SK-N-SH (cell line): ENCODE measurements around the gene TYW3. TPM values are rescaled to one million over a fixed set of nuclear protein-coding genes. Genes with fewer than 3 reads are reported as not detected.

Experiments
- CTCF ChIA-PET: fragments of 300-600, 350-600 bp; formaldehyde crosslinking; extraction: SDS; loops from one replicate; lab custom pipeline; 2021; lab: Yijun Ruan, JAX
- POLR2A ChIA-PET: fragments of 350-600 bp; sonication (Branson Sonifier 250); formaldehyde crosslinking; extraction: SDS; loops from one replicate; lab custom pipeline; 2020; ENCODE audit warnings: antibody characterized with exemption, inconsistent platforms; lab: Yijun Ruan, JAX
- DNase-seq: peaks from one replicate; pipeline ENCODE4 v3.0.0; 2012
- H2AFZ ChIP-seq: fragments of 200-600 bp; sonication (generic); 2 replicates; pipeline ENCODE4 v1.8.1; 2016; ENCODE audit warnings: antibody characterized with exemption, mild to moderate bottlenecking, low read depth
- H3F3A ChIP-seq: fragments of 200-600 bp; sonication (generic); replicated peaks from 2 replicates; pipeline ENCODE3; 2016; ENCODE audit warnings: antibody characterized with exemption, mild to moderate bottlenecking; ENCODE audit not compliant: insufficient read depth
- H3K27ac ChIP-seq, 2 experiments: fragments of 200-500 bp in 1 of 2; fragments of 200-600 bp in 1 of 2; sonication (Bioruptor generic) in 1 of 2; sonication (generic), shearing (Covaris generic) in 1 of 2; 2 replicates each; pipeline versions ENCODE4 v1.5.1 to v1.6.1; 2014 to 2016; ENCODE audit warnings: low read depth in 2 of 2, inconsistent platforms in 1 of 2, low read length in 1 of 2, mild to moderate bottlenecking in 1 of 2, mixed read lengths in 1 of 2
- H3K27me3 ChIP-seq: fragments of 200-600 bp; sonication (generic), shearing (Covaris generic); 2 replicates; pipeline ENCODE4 v1.6.1; 2016; ENCODE audit warnings: mixed run types; ENCODE audit not compliant: insufficient read depth
- H3K36me3 ChIP-seq, 2 experiments: fragments of 200-500 bp in 1 of 2; fragments of 200-600 bp in 1 of 2; sonication (Bioruptor generic) in 1 of 2; sonication (generic) in 1 of 2; replicated peaks in 1 of 2; 2 replicates each; pipeline versions ENCODE3 to v1.5.1; 2014 to 2016; ENCODE audit warnings: low read length in 1 of 2, mild to moderate bottlenecking in 1 of 2; ENCODE audit not compliant: insufficient read depth in 2 of 2, control insufficient read depth in 1 of 2
- H3K4me1 ChIP-seq, 2 experiments: fragments of 200-500 bp in 1 of 2; fragments of 200-600 bp in 1 of 2; sonication (Bioruptor generic) in 1 of 2; sonication (generic), shearing (Covaris generic) in 1 of 2; 2 replicates each; pipeline versions ENCODE4 v1.5.1 to v1.6.1; 2014 to 2016; ENCODE audit warnings: low read depth in 1 of 2, low read length in 1 of 2, mixed run types in 1 of 2; ENCODE audit not compliant: insufficient read depth in 2 of 2, control insufficient read depth in 1 of 2
- H3K4me2 ChIP-seq: fragments of 200-600 bp; sonication (generic), shearing (Covaris generic); 2 replicates; pipeline ENCODE4 v1.6.1; 2017; ENCODE audit warnings: mixed run types
- H3K4me3 ChIP-seq, 2 experiments: fragments of 200-500 bp in 1 of 2; fragments of 200-600 bp in 1 of 2; sonication (Bioruptor generic) in 1 of 2; sonication (generic), shearing (Covaris generic) in 1 of 2; 2 replicates each; pipeline versions ENCODE4 v1.5.1 to v1.8.1; 2014 to 2016; ENCODE audit warnings: low read depth in 2 of 2, inconsistent platforms in 1 of 2, low read length in 1 of 2, mild to moderate bottlenecking in 1 of 2, mixed read lengths in 1 of 2, moderate library complexity in 1 of 2
- H3K79me2 ChIP-seq: fragments of 200-600 bp; sonication (generic); 2 replicates; pipeline ENCODE4 v1.8.1; 2017; ENCODE audit warnings: mild to moderate bottlenecking; ENCODE audit not compliant: insufficient read depth
- H3K9ac ChIP-seq: fragments of 200-600 bp; sonication (generic); 2 replicates; pipeline ENCODE4 v1.6.1; 2017; ENCODE audit warnings: mixed run types
- H3K9me2 ChIP-seq: fragments of 200-600 bp; sonication (generic); 2 replicates; pipeline ENCODE4 v1.6.1; 2017; ENCODE audit warnings: mixed run types
- H3K9me3 ChIP-seq: fragments of 200-600 bp; sonication (generic); 2 replicates; pipeline ENCODE4 v1.6.1; 2017; ENCODE audit warnings: mixed run types, mild to moderate bottlenecking, moderate library complexity
- H4K20me1 ChIP-seq: fragments of 200-600 bp; sonication (generic); 2 replicates; pipeline ENCODE4 v1.6.1; 2017; ENCODE audit warnings: mild to moderate bottlenecking, mixed run types; ENCODE audit not compliant: insufficient read depth
- CHD2 ChIP-seq: fragments of 150-350 bp; IDR thresholded peaks from 2 replicates; pipeline ENCODE4 v1.6.1; 2018; ENCODE audit warnings: low read length; ENCODE audit not compliant: partially characterized antibody
- EP300 ChIP-seq, 2 experiments: IDR thresholded peaks; 2 replicates each; pipeline versions ENCODE4 v1.4.0 to v1.6.1; 2012; ENCODE audit warnings: borderline replicate concordance in 1 of 2, low read depth in 1 of 2, low read length in 1 of 2
- FOSL2 ChIP-seq: IDR thresholded peaks from 2 replicates; pipeline ENCODE4 v1.4.0; 2012; ENCODE audit warnings: low read depth, mild to moderate bottlenecking, moderate library complexity, borderline replicate concordance
- FOXJ3 ChIP-seq: sonication (generic); formaldehyde crosslinking; IDR thresholded peaks from 2 replicates; pipeline ENCODE4 v1.5.1; 2020; ENCODE audit warnings: mild to moderate bottlenecking, missing genetic modification reagents
- FOXM1 ChIP-seq: IDR thresholded peaks from 2 replicates; pipeline ENCODE4 v1.4.0; 2012; ENCODE audit warnings: low read depth, mild to moderate bottlenecking
- GABPA ChIP-seq: IDR thresholded peaks from 2 replicates; pipeline ENCODE4 v1.4.0; 2012; ENCODE audit warnings: low read depth, mild to moderate bottlenecking
- JUND ChIP-seq: IDR thresholded peaks from 2 replicates; pipeline ENCODE4 v1.4.0; 2012
- MXI1 ChIP-seq: IDR thresholded peaks from 2 replicates; pipeline ENCODE4 v1.6.1; 2012; ENCODE audit warnings: mild to moderate bottlenecking, low read depth, low read length, improper control_type of control experiment
- NRF1 ChIP-seq: IDR thresholded peaks from 2 replicates; pipeline ENCODE4 v1.6.1; 2012; ENCODE audit warnings: low read depth, mild to moderate bottlenecking, low read length
- POLR2AphosphoS5 ChIP-seq: IDR thresholded peaks from 2 replicates; pipeline ENCODE4 v1.6.1; 2012; ENCODE audit warnings: low read depth, low read length
- RCOR1 ChIP-seq: fragments of 150-350 bp; IDR thresholded peaks from 2 replicates; pipeline ENCODE4 v1.6.1; 2017; ENCODE audit warnings: antibody characterized with exemption, low read length
- RFX5 ChIP-seq: IDR thresholded peaks from 2 replicates; pipeline ENCODE4 v1.6.1; 2012; ENCODE audit warnings: mild to moderate bottlenecking, improper control_type of control experiment, low read length
- RXRA ChIP-seq: IDR thresholded peaks from 2 replicates; pipeline ENCODE4 v1.4.0; 2012; ENCODE audit warnings: low read depth, mild to moderate bottlenecking, borderline replicate concordance
- TEAD4 ChIP-seq: IDR thresholded peaks from 2 replicates; pipeline ENCODE4 v1.4.0; 2012; ENCODE audit warnings: mild to moderate bottlenecking, borderline replicate concordance; ENCODE audit not compliant: insufficient read depth
- WGBS: methylation state at CpG from one replicate; pipeline ENCODE4 v1.1.6; 2017; ENCODE audit warnings: low lambda C conversion rate; 5-methylcytosine and 5-hydroxymethylcytosine counted together
- polyA plus RNA-seq, 3 experiments: library from polyadenylated mRNA; depleted of rRNA; stranded (reverse); fragments of >200 nt; gene quantifications; 2 replicates each; pipeline ENCODE4 v1.2.3, GENCODE V29; 2012
- TF ChIP-seq, protein P1 (sequence below): fragments of 150-350 bp; IDR thresholded peaks from 2 replicates; pipeline ENCODE4 v1.6.1; 2017; ENCODE audit warnings: antibody characterized with exemption, low read length, low read depth, borderline replicate concordance
- TF ChIP-seq, protein P2 (sequence below): IDR thresholded peaks from 2 replicates; pipeline ENCODE4 v1.4.0; 2012; ENCODE audit warnings: low read depth, borderline replicate concordance
- TF ChIP-seq, protein P3 (sequence below): IDR thresholded peaks from 2 replicates; pipeline ENCODE4 v1.6.1; 2012; ENCODE audit warnings: mild to moderate bottlenecking, low read depth, low read length, moderate library complexity
- TF ChIP-seq, protein P4 (sequence below): fragments of 200-600 bp; sonication (generic); IDR thresholded peaks from 2 replicates; pipeline ENCODE4 v1.6.1; 2017; ENCODE audit warnings: antibody characterized with exemption, mild to moderate bottlenecking, moderate library complexity

Gene TYW3
- polyA plus RNA-seq, 1 of the 3 experiments (the other 2 are of a cell fraction) = 9.2 TPM

DNA sequence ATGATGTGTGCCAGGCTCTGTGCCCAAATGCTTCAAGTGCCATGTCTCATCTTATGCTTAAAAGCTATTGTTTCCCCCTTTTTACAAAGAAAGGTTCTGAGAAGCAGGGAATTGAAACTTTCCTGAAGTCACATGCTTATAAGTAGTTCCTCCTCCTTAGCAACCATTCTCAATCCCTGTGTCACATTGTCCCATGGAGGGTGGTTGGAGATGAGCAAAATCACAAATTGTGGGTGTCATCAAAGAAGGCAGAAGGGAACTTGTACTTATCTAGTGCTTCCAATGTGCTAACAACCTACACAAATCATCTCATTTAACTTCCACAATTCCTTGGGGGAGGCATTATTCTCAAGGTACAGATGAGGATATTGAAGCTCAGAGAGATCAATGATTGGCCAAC, 49.3 kb upstream of the TYW3 start:
- H3K36me3 ChIP-seq = no peaks in the 10 kb centered on the region
- H3K27ac ChIP-seq = no peak overlapping the region
- H4K20me1 ChIP-seq = no peaks in the 10 kb centered on the region
- no peaks in the 10 kb centered on the region for H3F3A ChIP-seq
- no peak overlapping the region for H3K4me2 ChIP-seq
- CTCF ChIA-PET = interaction anchor here (2.0 kb wide), 1 partner anchor 180 kb away, joined by 7 read pairs; no protein-coding TSS in a partner anchor
- DNase-seq = no peak
- H3K9me3 ChIP-seq = no peaks in the 10 kb centered on the region
- H3K79me2 ChIP-seq = no peaks in the 10 kb centered on the region
- no peak overlapping the region for H3K4me3 ChIP-seq
- no peak overlapping the region for H3K9ac ChIP-seq
- no peaks in the 10 kb centered on the region for H3K9me2 ChIP-seq
- TF ChIP-seq RXRA (no peak), POLR2AphosphoS5 (no peak), FOXM1 (no peak), MXI1 (no peak), RCOR1 (no peak), FOXJ3 (CRISPR knock-in tag) (no peak)
- H3K27me3 ChIP-seq = no peaks in the 10 kb centered on the region
- no peaks in the 10 kb centered on the region; a peak in 2 of 4 replicates for H3K4me1 ChIP-seq
- POLR2A ChIA-PET = no interaction called here
- H2AFZ ChIP-seq = no peak overlapping the region

DNA sequence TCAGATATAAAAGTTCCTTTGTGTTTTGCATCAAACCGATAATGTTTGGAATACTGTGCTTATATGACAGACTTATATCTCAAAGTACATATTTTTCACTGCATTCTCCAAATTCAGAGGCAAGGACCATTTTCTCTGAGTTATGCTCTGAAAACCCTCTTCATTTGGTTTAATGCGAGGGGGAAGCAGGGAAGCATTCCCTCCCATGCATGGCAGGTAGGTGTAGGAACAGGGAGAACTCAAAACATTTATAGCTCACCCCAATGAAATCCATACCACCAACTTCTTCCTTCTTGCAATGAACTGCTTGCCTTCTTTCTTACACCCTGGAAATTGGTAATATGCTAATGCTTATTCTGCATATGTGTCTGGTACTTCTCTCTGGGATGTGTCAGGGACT, 48.7 kb upstream of the TYW3 start:
- Histone ChIP-seq H3K36me3 (no peaks in the 10 kb centered on the region), H3K27me3 (no peaks in the 10 kb centered on the region), H3K4me2 (no peak overlapping the region), H3K9me2 (no peaks in the 10 kb centered on the region), H3K4me3 (no peak overlapping the region), H4K20me1 (no peaks in the 10 kb centered on the region), H3K79me2 (no peaks in the 10 kb centered on the region), H3K9ac (no peak overlapping the region), H3K27ac (no peak overlapping the region), H3K4me1 (no peaks in the 10 kb centered on the region; a peak in 2 of 4 replicates), H3F3A (no peaks in the 10 kb centered on the region), H2AFZ (no peak overlapping the region), H3K9me3 (no peaks in the 10 kb centered on the region)
- DNase-seq = no peak
- TF ChIP-seq TEAD4 (no peak), RXRA (no peak), FOSL2 (no peak), FOXM1 (no peak), GABPA (no peak), NRF1 (no peak), MXI1 (no peak), CHD2 (no peak), RFX5 (no peak), RCOR1 (no peak), EP300 (IDR thresholded peaks at IDR 0.05; ENCODE audit: borderline replicate concordance in 1 of 2, low read depth in 1 of 2, low read length in 1 of 2) (no peak), JUND (no peak), POLR2AphosphoS5 (no peak)
- TF ChIP-seq, protein P1, sequence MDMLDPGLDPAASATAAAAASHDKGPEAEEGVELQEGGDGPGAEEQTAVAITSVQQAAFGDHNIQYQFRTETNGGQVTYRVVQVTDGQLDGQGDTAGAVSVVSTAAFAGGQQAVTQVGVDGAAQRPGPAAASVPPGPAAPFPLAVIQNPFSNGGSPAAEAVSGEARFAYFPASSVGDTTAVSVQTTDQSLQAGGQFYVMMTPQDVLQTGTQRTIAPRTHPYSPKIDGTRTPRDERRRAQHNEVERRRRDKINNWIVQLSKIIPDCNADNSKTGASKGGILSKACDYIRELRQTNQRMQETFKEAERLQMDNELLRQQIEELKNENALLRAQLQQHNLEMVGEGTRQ = no peak
- TF ChIP-seq, protein P2, sequence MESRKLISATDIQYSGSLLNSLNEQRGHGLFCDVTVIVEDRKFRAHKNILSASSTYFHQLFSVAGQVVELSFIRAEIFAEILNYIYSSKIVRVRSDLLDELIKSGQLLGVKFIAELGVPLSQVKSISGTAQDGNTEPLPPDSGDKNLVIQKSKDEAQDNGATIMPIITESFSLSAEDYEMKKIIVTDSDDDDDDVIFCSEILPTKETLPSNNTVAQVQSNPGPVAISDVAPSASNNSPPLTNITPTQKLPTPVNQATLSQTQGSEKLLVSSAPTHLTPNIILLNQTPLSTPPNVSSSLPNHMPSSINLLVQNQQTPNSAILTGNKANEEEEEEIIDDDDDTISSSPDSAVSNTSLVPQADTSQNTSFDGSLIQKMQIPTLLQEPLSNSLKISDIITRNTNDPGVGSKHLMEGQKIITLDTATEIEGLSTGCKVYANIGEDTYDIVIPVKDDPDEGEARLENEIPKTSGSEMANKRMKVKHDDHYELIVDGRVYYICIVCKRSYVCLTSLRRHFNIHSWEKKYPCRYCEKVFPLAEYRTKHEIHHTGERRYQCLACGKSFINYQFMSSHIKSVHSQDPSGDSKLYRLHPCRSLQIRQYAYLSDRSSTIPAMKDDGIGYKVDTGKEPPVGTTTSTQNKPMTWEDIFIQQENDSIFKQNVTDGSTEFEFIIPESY = no peak
- TF ChIP-seq, protein P3, sequence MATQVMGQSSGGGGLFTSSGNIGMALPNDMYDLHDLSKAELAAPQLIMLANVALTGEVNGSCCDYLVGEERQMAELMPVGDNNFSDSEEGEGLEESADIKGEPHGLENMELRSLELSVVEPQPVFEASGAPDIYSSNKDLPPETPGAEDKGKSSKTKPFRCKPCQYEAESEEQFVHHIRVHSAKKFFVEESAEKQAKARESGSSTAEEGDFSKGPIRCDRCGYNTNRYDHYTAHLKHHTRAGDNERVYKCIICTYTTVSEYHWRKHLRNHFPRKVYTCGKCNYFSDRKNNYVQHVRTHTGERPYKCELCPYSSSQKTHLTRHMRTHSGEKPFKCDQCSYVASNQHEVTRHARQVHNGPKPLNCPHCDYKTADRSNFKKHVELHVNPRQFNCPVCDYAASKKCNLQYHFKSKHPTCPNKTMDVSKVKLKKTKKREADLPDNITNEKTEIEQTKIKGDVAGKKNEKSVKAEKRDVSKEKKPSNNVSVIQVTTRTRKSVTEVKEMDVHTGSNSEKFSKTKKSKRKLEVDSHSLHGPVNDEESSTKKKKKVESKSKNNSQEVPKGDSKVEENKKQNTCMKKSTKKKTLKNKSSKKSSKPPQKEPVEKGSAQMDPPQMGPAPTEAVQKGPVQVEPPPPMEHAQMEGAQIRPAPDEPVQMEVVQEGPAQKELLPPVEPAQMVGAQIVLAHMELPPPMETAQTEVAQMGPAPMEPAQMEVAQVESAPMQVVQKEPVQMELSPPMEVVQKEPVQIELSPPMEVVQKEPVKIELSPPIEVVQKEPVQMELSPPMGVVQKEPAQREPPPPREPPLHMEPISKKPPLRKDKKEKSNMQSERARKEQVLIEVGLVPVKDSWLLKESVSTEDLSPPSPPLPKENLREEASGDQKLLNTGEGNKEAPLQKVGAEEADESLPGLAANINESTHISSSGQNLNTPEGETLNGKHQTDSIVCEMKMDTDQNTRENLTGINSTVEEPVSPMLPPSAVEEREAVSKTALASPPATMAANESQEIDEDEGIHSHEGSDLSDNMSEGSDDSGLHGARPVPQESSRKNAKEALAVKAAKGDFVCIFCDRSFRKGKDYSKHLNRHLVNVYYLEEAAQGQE = no peak
- TF ChIP-seq, protein P4, sequence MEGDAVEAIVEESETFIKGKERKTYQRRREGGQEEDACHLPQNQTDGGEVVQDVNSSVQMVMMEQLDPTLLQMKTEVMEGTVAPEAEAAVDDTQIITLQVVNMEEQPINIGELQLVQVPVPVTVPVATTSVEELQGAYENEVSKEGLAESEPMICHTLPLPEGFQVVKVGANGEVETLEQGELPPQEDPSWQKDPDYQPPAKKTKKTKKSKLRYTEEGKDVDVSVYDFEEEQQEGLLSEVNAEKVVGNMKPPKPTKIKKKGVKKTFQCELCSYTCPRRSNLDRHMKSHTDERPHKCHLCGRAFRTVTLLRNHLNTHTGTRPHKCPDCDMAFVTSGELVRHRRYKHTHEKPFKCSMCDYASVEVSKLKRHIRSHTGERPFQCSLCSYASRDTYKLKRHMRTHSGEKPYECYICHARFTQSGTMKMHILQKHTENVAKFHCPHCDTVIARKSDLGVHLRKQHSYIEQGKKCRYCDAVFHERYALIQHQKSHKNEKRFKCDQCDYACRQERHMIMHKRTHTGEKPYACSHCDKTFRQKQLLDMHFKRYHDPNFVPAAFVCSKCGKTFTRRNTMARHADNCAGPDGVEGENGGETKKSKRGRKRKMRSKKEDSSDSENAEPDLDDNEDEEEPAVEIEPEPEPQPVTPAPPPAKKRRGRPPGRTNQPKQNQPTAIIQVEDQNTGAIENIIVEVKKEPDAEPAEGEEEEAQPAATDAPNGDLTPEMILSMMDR = no peak
- ChIA-PET POLR2A (no interaction called here), CTCF (interaction anchor here (2.0 kb wide), 1 partner anchor 181 kb away, joined by 7 read pairs; no protein-coding TSS in a partner anchor)
- 64% methylated on average over 2 of the region's 2 CpGs for WGBS
